GM23338 (cell line): ENCODE data around the gene GREB1L. TPM values are rescaled to one million over a fixed set of nuclear protein-coding genes. Genes with fewer than 3 reads are reported as not detected.

ENCODE experiments used
- ATAC-seq: fragments of 200-7000 bp; cut with Tn5 transposase; 3 replicates; pipeline ENCODE4 v1.9.1; 2020
- DNase-seq: peaks from one replicate; pipeline ENCODE4 v3.0.0-alpha.2; 2015; ENCODE audit warnings: low spot score
- H2AFZ ChIP-seq: fragments of 200-600 bp; sonication (generic); 2 replicates; pipeline ENCODE4 v1.8.0; 2016; ENCODE audit warnings: antibody characterized with exemption, mild to moderate bottlenecking, moderate library complexity
- H3F3A ChIP-seq: fragments of 200-600 bp; sonication (generic); replicated peaks from 2 replicates; pipeline ENCODE4 v1.8.0; 2017; ENCODE audit warnings: antibody characterized with exemption, mixed run types, low read depth
- H3K27ac ChIP-seq: fragments of 200-600 bp; sonication (generic); 2 replicates; pipeline ENCODE4 v1.6.1; 2016; ENCODE audit warnings: low read depth
- H3K27me3 ChIP-seq: fragments of 200-600 bp; sonication (generic); 2 replicates; pipeline ENCODE4 v1.8.0; 2016; ENCODE audit warnings: mild to moderate bottlenecking, mixed run types, moderate library complexity; ENCODE audit not compliant: insufficient read depth
- H3K36me3 ChIP-seq: fragments of 200-600 bp; sonication (generic); 2 replicates; pipeline ENCODE4 v1.8.0; 2016; ENCODE audit warnings: mild to moderate bottlenecking; ENCODE audit not compliant: insufficient read depth
- H3K4me1 ChIP-seq: fragments of 200-600 bp; sonication (generic); 2 replicates; pipeline ENCODE4 v1.8.0; 2016; ENCODE audit warnings: mild to moderate bottlenecking, moderate library complexity; ENCODE audit not compliant: insufficient read depth
- H3K4me2 ChIP-seq: fragments of 200-600 bp; sonication (generic); 2 replicates; pipeline ENCODE4 v1.7.1; 2017; ENCODE audit warnings: mixed run types
- H3K4me3 ChIP-seq: fragments of 200-600 bp; sonication (generic); 2 replicates; pipeline ENCODE4 v1.6.1; 2016; ENCODE audit warnings: mixed run types
- H3K79me2 ChIP-seq: fragments of 200-600 bp; sonication (generic); replicated peaks from 2 replicates; pipeline ENCODE4 v1.8.0; 2017; ENCODE audit warnings: mild to moderate bottlenecking; ENCODE audit not compliant: insufficient read depth
- H3K9me2 ChIP-seq: fragments of 200-600 bp; sonication (generic); 2 replicates; pipeline ENCODE4 v1.8.0; 2017; ENCODE audit not compliant: insufficient read depth
- H4K20me1 ChIP-seq: fragments of 200-600 bp; sonication (generic); replicated peaks from 2 replicates; pipeline ENCODE4 v1.8.0; 2017; ENCODE audit warnings: mild to moderate bottlenecking; ENCODE audit not compliant: insufficient read depth
- H3K27ac Mint-ChIP-seq: 2 replicates; pipeline ENCODE4 v1.8.0; 2020; ENCODE audit warnings: inconsistent platforms, mild to moderate bottlenecking, moderate library complexity, mixed read lengths
- H3K27me3 Mint-ChIP-seq: 3 replicates; pipeline ENCODE4 v1.8.0; 2022; ENCODE audit warnings: low read depth, mild to moderate bottlenecking, moderate library complexity, mixed read lengths, inconsistent platforms; ENCODE audit not compliant: insufficient read depth, poor library complexity
- H3K36me3 Mint-ChIP-seq: 3 replicates; pipeline ENCODE4 v1.8.0; 2021; ENCODE audit warnings: low read depth, mild to moderate bottlenecking, inconsistent platforms, moderate library complexity, mixed read lengths
- H3K4me1 Mint-ChIP-seq: 3 replicates; pipeline ENCODE4 v1.8.0; 2020; ENCODE audit warnings: mild to moderate bottlenecking, inconsistent platforms, mixed read lengths
- H3K4me3 Mint-ChIP-seq: 3 replicates; pipeline ENCODE4 v1.8.0; 2021; ENCODE audit warnings: moderate library complexity, mild to moderate bottlenecking, inconsistent platforms, mixed read lengths
- H3K9me3 Mint-ChIP-seq: 3 replicates; pipeline ENCODE4 v1.8.0; 2020; ENCODE audit warnings: moderate library complexity, mild to moderate bottlenecking, inconsistent platforms, mixed read lengths
- CREB1 ChIP-seq: fragments of 250-450 bp; sonication (Bioruptor Pico); IDR thresholded peaks from 2 replicates; pipeline ENCODE4 v1.5.0; 2020; ENCODE audit warnings: low read depth, mild to moderate bottlenecking, moderate library complexity
- EZH2 ChIP-seq: fragments of 200-600 bp; sonication (generic); IDR thresholded peaks from one replicate; pipeline ENCODE4 v1.8.0; 2017; ENCODE audit warnings: antibody characterized with exemption, mild to moderate bottlenecking, low read depth; ENCODE audit not compliant: unreplicated experiment
- EZH2phosphoT487 ChIP-seq: fragments of 200-600 bp; sonication (generic); IDR thresholded peaks from one replicate; pipeline ENCODE4 v1.8.1; 2018; ENCODE audit warnings: antibody characterized with exemption; ENCODE audit not compliant: unreplicated experiment
- NANOG ChIP-seq: IDR thresholded peaks from 2 replicates; pipeline ENCODE4 v1.6.1; 2016; ENCODE audit warnings: antibody characterized with exemption, borderline replicate concordance
- POLR2AphosphoS5 ChIP-seq: IDR thresholded peaks from 2 replicates; pipeline ENCODE4 v1.6.1; 2016; ENCODE audit warnings: antibody characterized with exemption, low read depth
- STAT1 ChIP-seq: IDR thresholded peaks from one replicate; pipeline ENCODE4 v1.6.1; 2016; ENCODE audit warnings: antibody characterized with exemption; ENCODE audit not compliant: unreplicated experiment
- polyA plus RNA-seq: library from polyadenylated mRNA; unstranded; fragments of >200 nt; fragmentation: Nextera tagmentation; extraction: Ambion mirVana; gene quantifications from 2 replicates; pipeline ENCODE4 v1.2.1, GENCODE V29; 2016
- total RNA-seq: library from RNA; depleted of rRNA; stranded (reverse); fragments of >200 nt; shearing (Covaris generic); gene quantifications from 2 replicates; pipeline ENCODE4 v1.2.3, GENCODE V29; 2014
- TF ChIP-seq, protein P1 (sequence below): IDR thresholded peaks from one replicate; pipeline ENCODE4 v1.6.1; 2018; ENCODE audit warnings: antibody characterized with exemption; ENCODE audit not compliant: unreplicated experiment
- TF ChIP-seq, protein P2 (sequence below), 2 experiments: fragments of 200-600 bp in 1 of 2; sonication (generic) in 1 of 2; conservative IDR thresholded peaks; 2 replicates each; pipeline versions ENCODE4 v1.5.1 to v1.6.1; 2016 to 2017; ENCODE audit warnings: antibody characterized with exemption in 2 of 2, low read depth in 2 of 2, mild to moderate bottlenecking in 2 of 2, moderate library complexity in 1 of 2
- TF ChIP-seq, protein P3 (sequence below): IDR thresholded peaks from 2 replicates; pipeline ENCODE4 v1.6.1; 2016; ENCODE audit warnings: antibody characterized with exemption
- TF ChIP-seq, protein P4 (sequence below): fragments of 250-450 bp; sonication (Bioruptor Pico); IDR thresholded peaks from 2 replicates; pipeline ENCODE4 v1.5.0; 2020; ENCODE audit warnings: mild to moderate bottlenecking, moderate library complexity

Gene GREB1L
- total and polyA plus RNA-seq, 2 experiments from 2014 or later, result 0.03 to 0.29 TPM

DNA sequence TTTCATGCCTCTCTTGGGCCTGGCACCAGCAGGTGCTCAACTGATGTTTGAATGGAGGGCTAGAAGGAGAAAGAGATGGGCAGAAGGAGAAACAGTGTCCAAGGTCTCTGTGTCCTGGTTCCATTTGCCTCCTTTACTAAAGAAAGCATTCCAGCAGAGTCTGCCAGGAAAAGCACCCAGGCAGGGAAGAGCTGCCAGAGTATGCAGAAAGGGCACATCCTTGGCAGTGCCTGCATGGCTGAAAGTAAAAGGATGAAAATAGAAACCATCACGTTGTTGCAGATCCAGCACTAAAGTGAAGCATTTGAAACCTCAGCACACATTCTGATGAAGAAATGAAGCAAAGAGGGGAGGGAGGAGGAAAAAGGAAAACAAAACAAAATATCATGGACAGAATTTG is 216.3 kb downstream of the GREB1L start:
- Histone ChIP-seq H3K36me3 (no peaks in the 10 kb centered on the region), H3F3A (no peaks in the 10 kb centered on the region), H2AFZ (no peak overlapping the region), H3K4me1 (no peaks in the 10 kb centered on the region), H3K79me2 (no peaks in the 10 kb centered on the region), H3K27ac (no peak overlapping the region), H3K9me2 (no peaks in the 10 kb centered on the region), H3K27me3 (no peaks in the 10 kb centered on the region), H4K20me1 (no peaks in the 10 kb centered on the region), H3K4me3 (no peak overlapping the region), H3K4me2 (no peak overlapping the region)
- H3K9me3 Mint-ChIP-seq, result no peaks in the 10 kb centered on the region
- DNase-seq (no peak), ATAC-seq (no peak)
- no peaks in the 10 kb centered on the region for H3K36me3 Mint-ChIP-seq
- peaks cover 3% of the 10 kb centered on the region for H3K27me3 Mint-ChIP-seq
- TF ChIP-seq EZH2, result no peak
- H3K4me3 Mint-ChIP-seq, result no peak overlapping the region
- H3K27ac Mint-ChIP-seq, result no peak overlapping the region
- peaks cover 4% of the 10 kb centered on the region; the same call in 2 of the 3 replicates for H3K4me1 Mint-ChIP-seq

DNA sequence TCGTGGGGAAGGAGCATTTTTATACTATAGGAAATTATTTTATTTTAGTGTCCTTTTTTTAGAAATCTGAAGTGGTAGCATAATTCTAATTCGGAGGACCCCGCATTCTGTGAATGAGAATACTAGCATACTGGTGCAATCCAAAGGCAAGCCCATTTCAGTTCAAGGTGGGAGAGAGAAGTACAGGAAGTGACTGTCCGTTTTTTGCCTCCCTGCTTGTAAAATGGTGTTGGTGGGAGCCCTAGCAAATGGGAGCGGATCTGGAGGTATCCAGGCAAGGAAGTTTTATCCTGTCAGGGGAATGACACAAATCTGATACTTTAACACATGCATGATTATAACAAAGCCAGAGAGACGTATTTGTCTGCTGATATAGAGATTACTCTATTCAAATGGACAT is 216.8 kb downstream of the GREB1L start:
- Histone ChIP-seq H2AFZ (peak overlapping the region; percentile 64; the same call in 1 of the 2 replicates), H3F3A (no peaks in the 10 kb centered on the region), H3K36me3 (no peaks in the 10 kb centered on the region), H3K4me2 (no peak overlapping the region), H4K20me1 (no peaks in the 10 kb centered on the region), H3K4me1 (no peaks in the 10 kb centered on the region), H3K4me3 (no peak overlapping the region), H3K9me2 (no peaks in the 10 kb centered on the region), H3K27ac (no peak overlapping the region), H3K79me2 (no peaks in the 10 kb centered on the region), H3K27me3 (no peaks in the 10 kb centered on the region)
- Mint-ChIP-seq H3K27me3 (peaks cover 3% of the 10 kb centered on the region), H3K4me1 (peaks cover 4% of the 10 kb centered on the region; the same call in 2 of the 3 replicates), H3K27ac (no peak overlapping the region), H3K4me3 (no peak overlapping the region), H3K9me3 (no peaks in the 10 kb centered on the region), H3K36me3 (no peaks in the 10 kb centered on the region)
- no peak for DNase-seq
- no peak for ATAC-seq
- TF ChIP-seq NANOG (no peak), POLR2AphosphoS5 (no peak), EZH2 (no peak), EZH2phosphoT487 (no peak), CREB1 (CRISPR knock-in tag) (no peak), STAT1 (no peak)
- TF ChIP-seq, protein P1, sequence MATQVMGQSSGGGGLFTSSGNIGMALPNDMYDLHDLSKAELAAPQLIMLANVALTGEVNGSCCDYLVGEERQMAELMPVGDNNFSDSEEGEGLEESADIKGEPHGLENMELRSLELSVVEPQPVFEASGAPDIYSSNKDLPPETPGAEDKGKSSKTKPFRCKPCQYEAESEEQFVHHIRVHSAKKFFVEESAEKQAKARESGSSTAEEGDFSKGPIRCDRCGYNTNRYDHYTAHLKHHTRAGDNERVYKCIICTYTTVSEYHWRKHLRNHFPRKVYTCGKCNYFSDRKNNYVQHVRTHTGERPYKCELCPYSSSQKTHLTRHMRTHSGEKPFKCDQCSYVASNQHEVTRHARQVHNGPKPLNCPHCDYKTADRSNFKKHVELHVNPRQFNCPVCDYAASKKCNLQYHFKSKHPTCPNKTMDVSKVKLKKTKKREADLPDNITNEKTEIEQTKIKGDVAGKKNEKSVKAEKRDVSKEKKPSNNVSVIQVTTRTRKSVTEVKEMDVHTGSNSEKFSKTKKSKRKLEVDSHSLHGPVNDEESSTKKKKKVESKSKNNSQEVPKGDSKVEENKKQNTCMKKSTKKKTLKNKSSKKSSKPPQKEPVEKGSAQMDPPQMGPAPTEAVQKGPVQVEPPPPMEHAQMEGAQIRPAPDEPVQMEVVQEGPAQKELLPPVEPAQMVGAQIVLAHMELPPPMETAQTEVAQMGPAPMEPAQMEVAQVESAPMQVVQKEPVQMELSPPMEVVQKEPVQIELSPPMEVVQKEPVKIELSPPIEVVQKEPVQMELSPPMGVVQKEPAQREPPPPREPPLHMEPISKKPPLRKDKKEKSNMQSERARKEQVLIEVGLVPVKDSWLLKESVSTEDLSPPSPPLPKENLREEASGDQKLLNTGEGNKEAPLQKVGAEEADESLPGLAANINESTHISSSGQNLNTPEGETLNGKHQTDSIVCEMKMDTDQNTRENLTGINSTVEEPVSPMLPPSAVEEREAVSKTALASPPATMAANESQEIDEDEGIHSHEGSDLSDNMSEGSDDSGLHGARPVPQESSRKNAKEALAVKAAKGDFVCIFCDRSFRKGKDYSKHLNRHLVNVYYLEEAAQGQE, result no peak
- TF ChIP-seq, protein P2, sequence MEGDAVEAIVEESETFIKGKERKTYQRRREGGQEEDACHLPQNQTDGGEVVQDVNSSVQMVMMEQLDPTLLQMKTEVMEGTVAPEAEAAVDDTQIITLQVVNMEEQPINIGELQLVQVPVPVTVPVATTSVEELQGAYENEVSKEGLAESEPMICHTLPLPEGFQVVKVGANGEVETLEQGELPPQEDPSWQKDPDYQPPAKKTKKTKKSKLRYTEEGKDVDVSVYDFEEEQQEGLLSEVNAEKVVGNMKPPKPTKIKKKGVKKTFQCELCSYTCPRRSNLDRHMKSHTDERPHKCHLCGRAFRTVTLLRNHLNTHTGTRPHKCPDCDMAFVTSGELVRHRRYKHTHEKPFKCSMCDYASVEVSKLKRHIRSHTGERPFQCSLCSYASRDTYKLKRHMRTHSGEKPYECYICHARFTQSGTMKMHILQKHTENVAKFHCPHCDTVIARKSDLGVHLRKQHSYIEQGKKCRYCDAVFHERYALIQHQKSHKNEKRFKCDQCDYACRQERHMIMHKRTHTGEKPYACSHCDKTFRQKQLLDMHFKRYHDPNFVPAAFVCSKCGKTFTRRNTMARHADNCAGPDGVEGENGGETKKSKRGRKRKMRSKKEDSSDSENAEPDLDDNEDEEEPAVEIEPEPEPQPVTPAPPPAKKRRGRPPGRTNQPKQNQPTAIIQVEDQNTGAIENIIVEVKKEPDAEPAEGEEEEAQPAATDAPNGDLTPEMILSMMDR (conservative IDR thresholded peaks at IDR 0.05; ENCODE audit: low read depth in 2 of 2), result no peak
- TF ChIP-seq, protein P3, sequence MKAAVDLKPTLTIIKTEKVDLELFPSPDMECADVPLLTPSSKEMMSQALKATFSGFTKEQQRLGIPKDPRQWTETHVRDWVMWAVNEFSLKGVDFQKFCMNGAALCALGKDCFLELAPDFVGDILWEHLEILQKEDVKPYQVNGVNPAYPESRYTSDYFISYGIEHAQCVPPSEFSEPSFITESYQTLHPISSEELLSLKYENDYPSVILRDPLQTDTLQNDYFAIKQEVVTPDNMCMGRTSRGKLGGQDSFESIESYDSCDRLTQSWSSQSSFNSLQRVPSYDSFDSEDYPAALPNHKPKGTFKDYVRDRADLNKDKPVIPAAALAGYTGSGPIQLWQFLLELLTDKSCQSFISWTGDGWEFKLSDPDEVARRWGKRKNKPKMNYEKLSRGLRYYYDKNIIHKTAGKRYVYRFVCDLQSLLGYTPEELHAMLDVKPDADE, result no peak
- TF ChIP-seq, protein P4, sequence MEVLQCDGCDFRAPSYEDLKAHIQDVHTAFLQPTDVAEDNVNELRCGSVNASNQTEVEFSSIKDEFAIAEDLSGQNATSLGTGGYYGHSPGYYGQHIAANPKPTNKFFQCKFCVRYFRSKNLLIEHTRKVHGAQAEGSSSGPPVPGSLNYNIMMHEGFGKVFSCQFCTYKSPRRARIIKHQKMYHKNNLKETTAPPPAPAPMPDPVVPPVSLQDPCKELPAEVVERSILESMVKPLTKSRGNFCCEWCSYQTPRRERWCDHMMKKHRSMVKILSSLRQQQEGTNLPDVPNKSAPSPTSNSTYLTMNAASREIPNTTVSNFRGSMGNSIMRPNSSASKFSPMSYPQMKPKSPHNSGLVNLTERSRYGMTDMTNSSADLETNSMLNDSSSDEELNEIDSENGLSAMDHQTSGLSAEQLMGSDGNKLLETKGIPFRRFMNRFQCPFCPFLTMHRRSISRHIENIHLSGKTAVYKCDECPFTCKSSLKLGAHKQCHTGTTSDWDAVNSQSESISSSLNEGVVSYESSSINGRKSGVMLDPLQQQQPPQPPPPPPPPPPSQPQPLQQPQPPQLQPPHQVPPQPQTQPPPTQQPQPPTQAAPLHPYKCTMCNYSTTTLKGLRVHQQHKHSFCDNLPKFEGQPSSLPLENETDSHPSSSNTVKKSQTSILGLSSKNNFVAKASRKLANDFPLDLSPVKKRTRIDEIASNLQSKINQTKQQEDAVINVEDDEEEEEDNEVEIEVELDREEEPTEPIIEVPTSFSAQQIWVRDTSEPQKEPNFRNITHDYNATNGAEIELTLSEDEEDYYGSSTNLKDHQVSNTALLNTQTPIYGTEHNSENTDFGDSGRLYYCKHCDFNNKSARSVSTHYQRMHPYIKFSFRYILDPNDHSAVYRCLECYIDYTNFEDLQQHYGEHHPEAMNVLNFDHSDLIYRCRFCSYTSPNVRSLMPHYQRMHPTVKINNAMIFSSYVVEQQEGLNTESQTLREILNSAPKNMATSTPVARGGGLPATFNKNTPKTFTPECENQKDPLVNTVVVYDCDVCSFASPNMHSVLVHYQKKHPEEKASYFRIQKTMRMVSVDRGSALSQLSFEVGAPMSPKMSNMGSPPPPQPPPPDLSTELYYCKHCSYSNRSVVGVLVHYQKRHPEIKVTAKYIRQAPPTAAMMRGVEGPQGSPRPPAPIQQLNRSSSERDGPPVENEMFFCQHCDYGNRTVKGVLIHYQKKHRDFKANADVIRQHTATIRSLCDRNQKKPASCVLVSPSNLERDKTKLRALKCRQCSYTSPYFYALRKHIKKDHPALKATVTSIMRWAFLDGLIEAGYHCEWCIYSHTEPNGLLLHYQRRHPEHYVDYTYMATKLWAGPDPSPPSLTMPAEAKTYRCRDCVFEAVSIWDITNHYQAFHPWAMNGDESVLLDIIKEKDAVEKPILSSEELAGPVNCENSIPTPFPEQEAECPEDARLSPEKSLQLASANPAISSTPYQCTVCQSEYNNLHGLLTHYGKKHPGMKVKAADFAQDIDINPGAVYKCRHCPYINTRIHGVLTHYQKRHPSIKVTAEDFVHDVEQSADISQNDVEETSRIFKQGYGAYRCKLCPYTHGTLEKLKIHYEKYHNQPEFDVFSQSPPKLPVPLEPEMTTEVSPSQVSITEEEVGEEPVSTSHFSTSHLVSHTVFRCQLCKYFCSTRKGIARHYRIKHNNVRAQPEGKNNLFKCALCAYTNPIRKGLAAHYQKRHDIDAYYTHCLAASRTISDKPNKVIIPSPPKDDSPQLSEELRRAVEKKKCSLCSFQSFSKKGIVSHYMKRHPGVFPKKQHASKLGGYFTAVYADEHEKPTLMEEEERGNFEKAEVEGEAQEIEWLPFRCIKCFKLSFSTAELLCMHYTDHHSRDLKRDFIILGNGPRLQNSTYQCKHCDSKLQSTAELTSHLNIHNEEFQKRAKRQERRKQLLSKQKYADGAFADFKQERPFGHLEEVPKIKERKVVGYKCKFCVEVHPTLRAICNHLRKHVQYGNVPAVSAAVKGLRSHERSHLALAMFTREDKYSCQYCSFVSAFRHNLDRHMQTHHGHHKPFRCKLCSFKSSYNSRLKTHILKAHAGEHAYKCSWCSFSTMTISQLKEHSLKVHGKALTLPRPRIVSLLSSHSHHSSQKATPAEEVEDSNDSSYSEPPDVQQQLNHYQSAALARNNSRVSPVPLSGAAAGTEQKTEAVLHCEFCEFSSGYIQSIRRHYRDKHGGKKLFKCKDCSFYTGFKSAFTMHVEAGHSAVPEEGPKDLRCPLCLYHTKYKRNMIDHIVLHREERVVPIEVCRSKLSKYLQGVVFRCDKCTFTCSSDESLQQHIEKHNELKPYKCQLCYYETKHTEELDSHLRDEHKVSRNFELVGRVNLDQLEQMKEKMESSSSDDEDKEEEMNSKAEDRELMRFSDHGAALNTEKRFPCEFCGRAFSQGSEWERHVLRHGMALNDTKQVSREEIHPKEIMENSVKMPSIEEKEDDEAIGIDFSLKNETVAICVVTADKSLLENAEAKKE (CRISPR knock-in tag), result no peak
